HG02885 (cell line): ENCODE results near the gene PPP1R7.

Experiments
- ATAC-seq: cut with Tn5 transposase; IDR thresholded peaks from one replicate; pipeline ENCODE4 v1.9.1; 2021; ENCODE audit warnings: mild to moderate bottlenecking; ENCODE audit not compliant: unreplicated experiment, poor library complexity

Gene PPP1R7

DNA sequence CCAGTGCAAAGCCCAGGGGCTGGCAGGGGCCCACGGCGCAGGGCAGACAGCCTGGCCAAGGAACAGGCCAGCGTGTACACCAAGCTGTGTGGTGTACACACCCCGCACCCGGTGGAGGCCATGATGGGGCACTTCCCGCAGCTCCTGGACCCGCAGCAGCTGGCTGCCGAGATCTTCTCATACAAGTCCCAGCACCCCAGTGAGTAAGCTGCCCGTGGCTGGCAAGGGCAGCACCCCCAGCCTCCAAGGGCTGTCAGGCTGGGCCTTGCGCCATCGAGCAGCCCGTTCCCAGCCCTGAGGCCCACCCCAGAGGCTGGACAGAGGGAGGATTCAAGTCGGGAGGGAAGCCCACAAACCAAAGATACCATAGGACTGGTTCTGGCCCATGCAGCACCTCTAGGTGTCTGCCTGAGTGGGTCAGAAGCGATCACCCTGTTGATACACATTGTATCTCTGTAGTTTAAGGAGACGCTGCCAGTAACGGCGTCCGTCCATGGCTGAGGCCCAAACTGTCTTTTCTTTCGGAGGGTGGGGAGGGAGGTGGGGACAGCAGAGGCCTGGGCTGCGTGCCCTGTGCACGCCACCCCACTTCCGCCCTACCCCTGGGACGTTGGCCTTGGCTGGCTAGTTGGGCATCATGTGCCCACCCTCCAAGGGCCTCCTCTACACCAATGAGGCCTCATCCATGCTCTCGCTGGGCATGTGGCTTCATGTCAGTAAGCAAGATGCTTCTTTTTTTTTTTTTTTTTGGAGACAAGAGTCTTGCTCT, 31.3 kb upstream of the PPP1R7 start:
- ATAC-seq, result no peak

GRCh38 chr2:241120440-241120839, 29.8 kb upstream of the PPP1R7 start:
- no peak for ATAC-seq

DNA sequence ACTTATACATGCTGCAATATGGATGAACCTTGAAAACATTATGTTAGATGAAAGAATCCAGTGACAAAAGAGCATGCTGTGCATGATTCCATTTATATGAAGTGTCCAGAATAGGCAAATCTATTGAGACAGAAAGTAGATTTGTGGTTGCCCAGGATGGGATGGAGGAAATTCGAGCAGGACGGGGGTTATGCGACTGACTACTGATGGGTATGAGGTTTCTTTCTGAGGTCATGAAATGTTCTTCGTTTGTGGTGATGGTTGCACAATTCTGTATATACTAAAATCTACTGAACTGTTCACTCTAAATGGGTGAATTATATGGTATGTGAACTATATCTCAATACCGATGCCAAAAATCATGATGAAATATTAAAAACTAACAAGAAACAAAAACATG, 29.3 kb upstream of the PPP1R7 start:
- ATAC-seq, result no peak

DNA sequence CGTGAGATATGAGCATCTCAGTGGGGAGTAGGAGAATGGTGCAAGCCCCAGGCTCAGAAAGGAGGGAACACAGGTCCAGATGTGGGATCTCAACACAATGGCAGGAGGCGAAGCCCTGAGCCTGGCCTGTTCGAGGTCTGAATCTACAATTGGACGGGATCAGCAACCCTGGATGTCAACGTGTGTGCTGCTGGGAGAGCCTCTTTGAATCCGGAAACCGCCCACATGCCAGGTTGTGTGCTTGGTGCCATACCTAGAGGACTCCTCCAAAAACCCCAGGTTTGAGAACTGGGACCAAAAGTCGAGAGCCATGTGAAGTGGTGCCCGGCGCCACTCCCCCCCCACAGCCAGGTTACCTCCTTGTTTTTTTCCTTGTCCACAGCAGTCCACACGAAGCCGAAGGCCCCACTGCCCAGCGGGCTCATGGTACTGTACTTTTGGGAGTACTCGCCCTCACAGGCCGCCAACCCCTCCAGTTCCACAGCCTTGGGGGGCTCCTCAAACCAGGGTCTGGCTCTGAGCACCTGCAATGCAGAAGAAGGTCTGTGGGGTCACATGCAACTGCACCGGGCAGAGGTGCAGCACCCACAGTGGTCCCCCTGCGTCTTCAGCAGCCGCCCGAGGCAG, 27.8 kb upstream of the PPP1R7 start:
- no peak for ATAC-seq

DNA sequence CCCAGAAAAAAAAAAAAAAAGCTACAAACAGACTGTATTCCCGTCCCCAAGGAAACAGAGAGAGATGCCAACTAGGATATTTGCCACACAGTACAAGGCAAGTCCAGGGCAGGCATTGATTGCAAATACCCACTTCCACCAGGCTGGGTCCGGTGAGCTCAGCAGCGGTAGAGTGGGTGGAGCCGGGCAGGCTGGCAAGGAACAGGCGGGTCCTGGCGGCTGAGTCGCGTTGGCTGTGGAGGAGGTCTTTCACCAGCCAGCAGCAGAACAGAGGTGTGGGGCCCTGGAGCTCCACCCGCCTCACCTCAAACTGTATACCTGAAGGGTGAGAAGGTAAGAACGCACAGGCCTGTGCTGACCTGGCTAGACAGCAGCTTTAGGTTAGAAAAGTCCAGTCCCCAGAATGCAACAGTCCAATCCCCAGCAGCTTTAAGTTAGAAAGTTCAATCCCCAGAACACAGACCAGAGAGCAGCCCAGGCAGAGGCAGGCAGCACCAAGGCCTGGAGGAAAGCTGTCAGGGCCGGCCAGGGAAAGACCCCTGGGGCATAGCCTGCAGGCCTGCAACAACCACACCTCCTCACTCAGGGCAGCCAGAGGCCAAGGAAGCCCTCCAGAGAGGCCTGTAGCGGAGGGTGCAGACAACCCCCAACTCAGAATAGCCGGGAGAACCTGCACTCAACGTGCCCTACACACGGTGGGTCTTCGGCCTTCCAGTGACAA, 26.3 kb upstream of the PPP1R7 start:
- ATAC-seq, result no peak

DNA sequence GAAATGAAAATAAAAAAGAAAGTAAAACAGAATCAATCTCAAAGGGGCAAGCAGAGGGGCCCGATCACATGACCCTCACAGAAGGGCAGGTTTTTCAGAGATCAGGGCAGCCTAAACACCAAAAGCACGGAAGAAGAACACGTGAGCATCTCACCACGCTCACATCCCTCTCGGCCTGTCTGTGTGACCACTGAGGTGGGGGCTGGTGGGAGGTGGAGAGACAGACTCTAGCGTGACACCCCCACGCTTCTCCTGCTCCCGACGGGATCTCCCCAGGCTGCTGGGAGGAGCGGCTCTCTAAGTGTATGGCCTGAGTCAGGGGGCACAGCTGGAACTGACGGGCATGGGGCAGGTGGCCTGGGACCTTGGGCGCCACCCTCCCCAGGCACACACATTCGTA, 24.6 kb upstream of the PPP1R7 start:
- no peak for ATAC-seq

DNA sequence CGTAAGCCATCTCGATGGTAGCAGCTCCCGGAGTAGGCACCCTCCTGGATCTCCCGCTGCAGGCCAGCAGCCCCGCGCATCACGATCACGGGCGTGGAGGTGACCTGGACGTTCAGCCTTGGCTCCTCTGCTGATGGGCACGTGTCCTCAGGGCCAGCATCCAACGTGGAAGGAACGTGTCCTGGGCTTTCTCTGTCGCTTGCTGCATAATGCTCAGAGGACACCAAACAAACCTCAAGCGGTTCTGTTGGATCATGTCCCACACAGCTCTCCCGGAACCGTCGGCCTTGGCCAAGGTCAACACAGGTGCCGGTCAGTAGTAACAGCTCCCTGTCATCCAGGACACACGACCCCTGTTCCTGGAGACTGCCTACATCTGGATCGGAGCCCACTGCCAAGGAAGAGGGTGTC, 24.1 kb upstream of the PPP1R7 start:
- ATAC-seq, result no peak

DNA sequence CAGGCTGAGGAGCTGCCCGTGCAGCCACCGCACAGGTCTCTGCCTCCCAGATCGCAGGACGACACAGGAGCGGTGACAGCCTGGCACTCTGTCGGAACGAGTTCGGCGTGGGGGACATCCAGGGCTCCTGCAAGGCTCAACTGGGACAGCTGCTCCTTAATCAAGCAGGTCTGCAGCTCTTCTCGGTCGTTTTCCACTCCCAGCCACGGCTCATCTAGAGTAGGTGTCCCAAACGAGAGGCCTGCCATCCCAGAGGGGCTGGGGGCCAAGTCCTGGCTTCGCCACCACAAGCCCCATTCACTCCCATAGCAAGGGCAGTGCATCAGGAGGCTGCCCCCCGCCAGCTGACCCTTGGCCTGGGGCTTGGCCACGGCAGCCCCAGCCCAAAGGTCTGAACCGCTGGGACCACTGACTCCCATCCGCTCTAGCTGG, 23.5 kb upstream of the PPP1R7 start:
- no peak for ATAC-seq

DNA sequence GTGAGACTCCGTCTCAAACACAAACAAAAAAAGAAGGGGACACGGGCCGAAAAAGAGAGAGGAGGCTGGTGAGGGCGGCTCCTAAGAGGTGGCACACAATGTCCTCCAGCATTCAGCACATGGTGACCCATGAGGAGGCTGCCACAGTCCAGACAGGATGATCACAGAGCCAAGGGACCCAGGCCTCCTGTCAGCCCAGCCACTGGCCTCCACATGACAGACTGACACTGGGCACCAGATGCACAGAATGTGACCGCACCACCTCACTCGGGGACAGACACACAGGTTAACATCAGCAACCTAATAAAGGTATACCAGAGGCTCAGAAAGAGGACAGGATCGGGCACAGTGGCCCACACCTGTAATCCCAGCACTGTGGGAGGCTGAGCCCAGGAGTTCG, 22.0 kb upstream of the PPP1R7 start:
- no peak for ATAC-seq

- ATAC-seq, result no peak
Observed at GRCh38 chr2:241129086-241129871, 21.0 kb upstream of the PPP1R7 start.

DNA sequence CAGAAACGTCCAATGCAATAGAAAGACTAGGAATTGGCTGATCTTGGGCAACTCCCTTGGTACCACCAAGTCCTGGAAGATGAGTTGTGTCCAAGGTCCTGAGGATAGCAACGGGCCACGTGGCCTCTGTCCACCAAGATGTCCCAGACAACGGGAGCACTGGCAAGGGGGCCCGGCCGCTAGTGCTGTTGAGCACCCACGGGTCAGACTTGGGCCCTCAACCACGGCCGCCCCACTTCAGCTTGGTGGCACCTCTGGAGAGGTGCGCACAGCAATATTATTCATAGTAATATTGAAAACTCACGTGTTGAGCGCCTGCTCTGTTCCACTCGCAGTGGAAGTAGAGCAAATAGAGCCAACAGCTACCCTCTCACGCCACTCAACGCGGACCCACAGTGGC, 20.0 kb upstream of the PPP1R7 start:
- no peak for ATAC-seq

- no peak for ATAC-seq
Observed at GRCh38 chr2:241131531-241131930, 18.7 kb upstream of the PPP1R7 start.

GRCh38 chr2:241132538-241133435, 17.5 kb upstream of the PPP1R7 start:
- ATAC-seq, result no peak

DNA sequence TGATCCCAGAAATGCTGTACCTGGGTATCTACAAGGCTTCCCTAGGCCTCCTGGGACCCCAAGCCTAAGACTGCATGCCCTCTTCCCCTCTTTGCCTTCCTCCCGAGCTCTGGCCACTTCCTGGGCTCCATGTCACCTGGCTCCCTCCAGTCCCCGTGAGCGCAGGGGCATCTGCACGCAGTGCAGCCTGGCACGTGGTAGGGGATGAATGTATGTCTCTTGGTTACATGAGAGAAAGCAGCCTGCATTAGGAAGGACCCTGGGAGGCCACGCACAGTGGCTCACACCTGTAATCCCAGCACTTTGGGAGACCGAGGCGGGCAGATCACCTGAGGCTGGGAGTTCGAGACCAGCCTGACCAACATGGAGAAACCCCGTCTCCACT, 16.8 kb upstream of the PPP1R7 start:
- no peak for ATAC-seq

DNA sequence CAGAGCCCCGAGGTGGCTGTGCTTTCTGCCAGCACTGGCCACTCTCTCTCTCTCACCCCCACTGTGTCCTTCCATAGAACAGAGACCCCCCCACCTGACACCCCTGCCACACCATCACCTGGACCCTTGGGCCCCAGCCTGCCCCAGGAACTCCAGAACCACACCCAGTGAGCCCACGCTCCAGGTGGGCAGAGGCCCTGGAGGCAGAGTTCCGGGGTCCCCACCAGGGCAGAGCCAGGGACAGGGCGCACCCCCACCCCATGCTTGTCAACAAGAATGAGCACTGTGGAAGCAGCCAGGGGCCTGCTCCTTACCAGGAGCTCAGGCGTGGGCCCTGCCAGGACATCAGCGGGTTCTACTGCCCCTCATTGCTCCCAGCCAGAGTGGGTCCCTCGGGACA, 15.6 kb upstream of the PPP1R7 start:
- no peak for ATAC-seq

GRCh38 chr2:241135737-241136136, 14.5 kb upstream of the PPP1R7 start:
- no peak for ATAC-seq

- no peak for ATAC-seq
Observed at GRCh38 chr2:241136191-241136590, 14.1 kb upstream of the PPP1R7 start.

GRCh38 chr2:241136661-241137260, 13.5 kb upstream of the PPP1R7 start:
- ATAC-seq, result no peak
